DMS79 (cell line): ENCODE data around the gene HIVEP2.

Experiments
- DNase-seq: peaks from one replicate; lab custom pipeline; 2025; lab: John Stamatoyannopoulos, UW

HIVEP2 gene

GRCh38 chr6:142737368-142738034 is 207.5 kb downstream of the HIVEP2 start:
- DNase-seq = no peak

GRCh38 chr6:142735204-142735603 is 209.8 kb downstream of the HIVEP2 start:
- no peak for DNase-seq

- no peak for DNase-seq
Observed at GRCh38 chr6:142732790-142733189, 212.2 kb downstream of the HIVEP2 start.

GRCh38 chr6:142731611-142732010 is 213.4 kb downstream of the HIVEP2 start:
- no peak for DNase-seq

GRCh38 chr6:142729618-142730017 is 215.4 kb downstream of the HIVEP2 start:
- DNase-seq = no peak

- no peak for DNase-seq
Observed at GRCh38 chr6:142728910-142729481, 216.0 kb downstream of the HIVEP2 start.

- peak; percentile 92 for DNase-seq
Observed at GRCh38 chr6:142728364-142728763, 216.6 kb downstream of the HIVEP2 start.

GRCh38 chr6:142726616-142727015 is 218.4 kb downstream of the HIVEP2 start:
- DNase-seq = no peak

GRCh38 chr6:142725024-142725770 is 219.8 kb downstream of the HIVEP2 start:
- DNase-seq = no peak

- no peak for DNase-seq
Observed at GRCh38 chr6:142722841-142723240, 222.1 kb downstream of the HIVEP2 start.

GRCh38 chr6:142722012-142722411 is 223.0 kb downstream of the HIVEP2 start:
- no peak for DNase-seq

- no peak for DNase-seq
Observed at GRCh38 chr6:142721215-142721920, 223.6 kb downstream of the HIVEP2 start.

- DNase-seq = no peak
Observed at GRCh38 chr6:142718667-142719191, 226.2 kb downstream of the HIVEP2 start.

- DNase-seq = no peak
Observed at GRCh38 chr6:142716097-142716496, 228.9 kb downstream of the HIVEP2 start.

- DNase-seq = no peak
Observed at GRCh38 chr6:142714951-142715785, 229.8 kb downstream of the HIVEP2 start.

- no peak for DNase-seq
Observed at GRCh38 chr6:142713959-142714358, 231.0 kb downstream of the HIVEP2 start.

GRCh38 chr6:142712231-142712630 is 232.7 kb downstream of the HIVEP2 start:
- DNase-seq = no peak

GRCh38 chr6:142708651-142709050 is 236.3 kb downstream of the HIVEP2 start:
- DNase-seq = no peak

GRCh38 chr6:142707255-142707654 is 237.7 kb downstream of the HIVEP2 start:
- no peak for DNase-seq

GRCh38 chr6:142706210-142706609 is 238.8 kb downstream of the HIVEP2 start:
- no peak for DNase-seq

GRCh38 chr6:142705054-142705453 is 239.9 kb downstream of the HIVEP2 start:
- DNase-seq = no peak
